ENCODE measurements around the gene SLC6A18. TPM values are rescaled to one million over a fixed set of nuclear protein-coding genes. Genes with fewer than 3 reads are reported as not detected.

Gene SLC6A18
- polyA plus RNA-seq, 1 donor (not counting 4 experiments of a cell fraction or from before 2014, with no cell fraction given) = not detected

- Histone ChIP-seq H3K36me3 (ENCODE audit: control insufficient read depth in 2 of 2, extremely low read depth in 1 of 2, insufficient read depth in 2 of 2, low read length in 2 of 2) (no peaks in the 10 kb centered on the region), H3K27me3 (ENCODE audit: control insufficient read depth, extremely low read depth, insufficient read depth, low read length) (peaks cover 7% of the 10 kb centered on the region), H3K4me2 (ENCODE audit: control insufficient read depth, extremely low read depth, insufficient read depth, low read depth, low read length) (no peak overlapping the region), H3K9ac (ENCODE audit: control insufficient read depth, extremely low read depth, insufficient read depth, low read length) (no peak overlapping the region), H3K79me2 (ENCODE audit: control insufficient read depth, insufficient read depth, low read length) (no peaks in the 10 kb centered on the region), H3K4me3 (ENCODE audit: control insufficient read depth in 2 of 3, extremely low read depth in 1 of 3, insufficient read depth in 2 of 3, low read depth in 1 of 3, low read length in 3 of 3) (no peak overlapping the region), H2AFZ (ENCODE audit: control insufficient read depth, low read length) (no peak overlapping the region), H4K20me1 (ENCODE audit: control insufficient read depth, extremely low read depth, insufficient read depth, low read length) (no peaks in the 10 kb centered on the region), H3K9me3 (ENCODE audit: control insufficient read depth, low read depth, low read length) (peaks cover 4% of the 10 kb centered on the region), H3K4me1 (ENCODE audit: control insufficient read depth, extremely low read depth, insufficient read depth, low read length) (no peaks in the 10 kb centered on the region), H3K27ac (ENCODE audit: control insufficient read depth, insufficient read depth, low read length) (no peak overlapping the region), H3K9me1 (ENCODE audit: control insufficient read depth, extremely low read depth, insufficient read depth, low read length) (no peaks in the 10 kb centered on the region)
- dilution Hi-C loops (cut with MboI; ENCODE audit: extremely low pct_ligation_motif_present, low sequenced_read_pairs) = no loop called here
- TF ChIP-seq EZH2 (IDR thresholded peaks at IDR 0.05; ENCODE audit: low read length) (no peak), CTCF (optimal IDR thresholded peaks at IDR 0.05 in 1 of 3, IDR thresholded peaks at IDR 0.05 in 1 of 3, conservative IDR thresholded peaks at IDR 0.05 in 1 of 3; ENCODE audit: extremely low read depth in 1 of 3, insufficient read depth in 2 of 3, low read length in 3 of 3) (no peak)
- DNase-seq (ENCODE audit: low read depth, low spot score) = no peak
- FAIRE-seq = no peak
These were observed 15.5 kb downstream of the SLC6A18 start for GRCh38 chr5:1240496-1241260.

GRCh38 chr5:1241509-1242080 is 16.4 kb downstream of the SLC6A18 start:
- peaks cover under 1% of the 10 kb centered on the region for H3K9me3 ChIP-seq (ENCODE audit: control insufficient read depth, low read depth, low read length)
- no peaks in the 10 kb centered on the region for H3K79me2 ChIP-seq (ENCODE audit: control insufficient read depth, insufficient read depth, low read length)
- no peak overlapping the region for H3K4me3 ChIP-seq (ENCODE audit: control insufficient read depth in 2 of 3, extremely low read depth in 1 of 3, insufficient read depth in 2 of 3, low read depth in 1 of 3, low read length in 3 of 3)
- DNase-seq (ENCODE audit: low read depth, low spot score) (no peak), FAIRE-seq (no peak)
- H3K27ac ChIP-seq (ENCODE audit: control insufficient read depth, insufficient read depth, low read length) = no peak overlapping the region
- no peaks in the 10 kb centered on the region for H3K9me1 ChIP-seq (ENCODE audit: control insufficient read depth, extremely low read depth, insufficient read depth, low read length)
- no peaks in the 10 kb centered on the region for H4K20me1 ChIP-seq (ENCODE audit: control insufficient read depth, extremely low read depth, insufficient read depth, low read length)
- H3K27me3 ChIP-seq (ENCODE audit: control insufficient read depth, extremely low read depth, insufficient read depth, low read length) = peaks cover 15% of the 10 kb centered on the region
- dilution Hi-C loops (cut with MboI; ENCODE audit: extremely low pct_ligation_motif_present, low sequenced_read_pairs) = no loop called here
- no peak overlapping the region for H3K9ac ChIP-seq (ENCODE audit: control insufficient read depth, extremely low read depth, insufficient read depth, low read length)
- no peak for TF ChIP-seq CTCF (optimal IDR thresholded peaks at IDR 0.05 in 1 of 3, IDR thresholded peaks at IDR 0.05 in 1 of 3, conservative IDR thresholded peaks at IDR 0.05 in 1 of 3; ENCODE audit: extremely low read depth in 1 of 3, insufficient read depth in 2 of 3, low read length in 3 of 3)
- no peak for TF ChIP-seq EZH2 (IDR thresholded peaks at IDR 0.05; ENCODE audit: low read length)
- H3K4me2 ChIP-seq (ENCODE audit: control insufficient read depth, extremely low read depth, insufficient read depth, low read depth, low read length) = no peak overlapping the region
- no peak overlapping the region for H2AFZ ChIP-seq (ENCODE audit: control insufficient read depth, low read length)
- no peaks in the 10 kb centered on the region for H3K36me3 ChIP-seq (ENCODE audit: control insufficient read depth in 2 of 2, extremely low read depth in 1 of 2, insufficient read depth in 2 of 2, low read length in 2 of 2)
- H3K4me1 ChIP-seq (ENCODE audit: control insufficient read depth, extremely low read depth, insufficient read depth, low read length) = no peaks in the 10 kb centered on the region
